CD4-positive, alpha-beta T cell (primary cell): Measurements from ENCODE around the gene SPART. TPM values are rescaled to one million over a fixed set of nuclear protein-coding genes. Genes with fewer than 3 reads are reported as not detected.
A peak's percentile ranks its signal among the peaks of the same experiment; 100 is the strongest.

ENCODE experiments used
- ATAC-seq: fragments of 200-7000 bp; cut with Tn5 transposase; one replicate; pipeline ENCODE4 v1.10.0; 2022; ENCODE audit warnings: mild to moderate bottlenecking; ENCODE audit not compliant: poor library complexity
- CTCF ChIA-PET: fragments of 350-600 bp; sonication (Branson Sonifier 250); formaldehyde crosslinking; loops from one replicate; lab custom pipeline; 2021; ENCODE audit warnings: antibody characterized with exemption, inconsistent platforms; lab: Charles Lee
- POLR2A ChIA-PET: fragments of 350-600 bp; sonication (Branson Sonifier 250); formaldehyde crosslinking; loops from one replicate; lab custom pipeline; 2021; ENCODE audit warnings: antibody characterized with exemption, inconsistent platforms; lab: Charles Lee
- DNase-seq, 14 experiments: peaks; one replicate each; pipeline ENCODE4 v3.0.0-alpha.2; 2013 to 2020; ENCODE audit warnings: mixed read lengths in 2 of 14
- H3K27ac ChIP-seq, 2 donors: one replicate each; pipeline versions ENCODE4 v1.5.1 to v1.7.0; 2013; ENCODE audit warnings: low read length in 2 of 2, low read depth in 1 of 2, mild to moderate bottlenecking in 1 of 2
- H3K27me3 ChIP-seq, 2 experiments: 1 replicate in 1 of 2; 2 replicates in 1 of 2; pipeline versions ENCODE4 v1.6.1 to v1.7.0; 2013; ENCODE audit warnings: low read length in 2 of 2, control low read depth in 1 of 2, mild to moderate bottlenecking in 1 of 2, moderate library complexity in 1 of 2; ENCODE audit not compliant: insufficient read depth in 2 of 2, control insufficient read depth in 1 of 2
- H3K36me3 ChIP-seq: one replicate; pipeline ENCODE4 v1.6.1; 2013; ENCODE audit warnings: low read length, control low read depth; ENCODE audit not compliant: insufficient read depth
- H3K4me1 ChIP-seq: one replicate; pipeline ENCODE4 v1.6.1; 2013; ENCODE audit warnings: low read length, control low read depth; ENCODE audit not compliant: insufficient read depth
- H3K4me3 ChIP-seq: one replicate; pipeline ENCODE4 v1.5.1; 2013; ENCODE audit warnings: mild to moderate bottlenecking, low read length, moderate library complexity
- H3K9me3 ChIP-seq, 2 experiments: 1 replicate in 1 of 2; 2 replicates in 1 of 2; pipeline versions ENCODE4 v1.6.1 to v1.7.0; 2013; ENCODE audit warnings: low read length in 2 of 2, mild to moderate bottlenecking in 2 of 2, control low read depth in 1 of 2, moderate library complexity in 1 of 2; ENCODE audit not compliant: control insufficient read depth in 1 of 2, insufficient read depth in 1 of 2
- H3K27ac Mint-ChIP-seq: one replicate; pipeline ENCODE4 v1.8.0; 2020; ENCODE audit warnings: mixed read lengths
- H3K27me3 Mint-ChIP-seq: one replicate; pipeline ENCODE4 v1.8.0; 2021; ENCODE audit warnings: mixed read lengths
- H3K36me3 Mint-ChIP-seq: one replicate; pipeline ENCODE4 v1.8.0; 2021; ENCODE audit warnings: low read depth, mixed read lengths
- H3K4me1 Mint-ChIP-seq: one replicate; pipeline ENCODE4 v1.8.0; 2021; ENCODE audit warnings: low read depth, mixed read lengths
- H3K4me3 Mint-ChIP-seq: one replicate; pipeline ENCODE4 v1.8.0; 2020; ENCODE audit warnings: mild to moderate bottlenecking, mixed read lengths
- H3K9me3 Mint-ChIP-seq: one replicate; pipeline ENCODE4 v1.8.0; 2020; ENCODE audit warnings: mixed read lengths
- intact Hi-C, 2 experiments: fragments of 100-400 bp; cut with DNase I in 1 of 2; cut with micrococcal nuclease in 1 of 2; formaldehyde crosslinking; loops; one replicate each; pipeline versions ENCODE4 v1.15.1 to v1.9.0; 2023 to 2025; cut with DNase I, micrococcal nuclease
- total RNA-seq, 174 experiments: library from RNA in 2 of 174; stranded (reverse) in 2 of 174; gene quantifications; one replicate each; pipeline ENCODE4 v1.2.3 and lab custom pipeline; 2021 to 2026
- TF ChIP-seq, protein P1 (sequence below): fragments of 200-600 bp; IDR thresholded peaks from one replicate; pipeline ENCODE4 v1.8.0; 2022; ENCODE audit warnings: antibody characterized with exemption, mild to moderate bottlenecking

SPART gene
- total RNA-seq, 2 experiments from 2014 or later, result 22.0 to 22.9 TPM

- Histone ChIP-seq H3K4me1 (peaks cover 20% of the 10 kb centered on the region), H3K27ac (peak overlapping the region; percentile 77 to 96), H3K4me3 (peak overlapping the region; percentile 84), H3K27me3 (no peaks in the 10 kb centered on the region), H3K9me3 (no peaks in the 10 kb centered on the region), H3K36me3 (no peaks in the 10 kb centered on the region)
- Mint-ChIP-seq H3K27ac (peak overlapping the region; percentile 100), H3K27me3 (peaks cover 18% of the 10 kb centered on the region), H3K4me1 (peaks cover 48% of the 10 kb centered on the region), H3K4me3 (peak overlapping the region; percentile 99), H3K9me3 (no peaks in the 10 kb centered on the region), H3K36me3 (peaks cover 18% of the 10 kb centered on the region)
- POLR2A ChIA-PET, result interaction anchor here (0.6 to 1.8 kb wide), 5 partner anchors 23 to 655 kb away, joined by 3 to 12 read pairs (median 4); partner anchors contain the start of genes ALG5 and EXOSC8
- TF ChIP-seq, protein P1, sequence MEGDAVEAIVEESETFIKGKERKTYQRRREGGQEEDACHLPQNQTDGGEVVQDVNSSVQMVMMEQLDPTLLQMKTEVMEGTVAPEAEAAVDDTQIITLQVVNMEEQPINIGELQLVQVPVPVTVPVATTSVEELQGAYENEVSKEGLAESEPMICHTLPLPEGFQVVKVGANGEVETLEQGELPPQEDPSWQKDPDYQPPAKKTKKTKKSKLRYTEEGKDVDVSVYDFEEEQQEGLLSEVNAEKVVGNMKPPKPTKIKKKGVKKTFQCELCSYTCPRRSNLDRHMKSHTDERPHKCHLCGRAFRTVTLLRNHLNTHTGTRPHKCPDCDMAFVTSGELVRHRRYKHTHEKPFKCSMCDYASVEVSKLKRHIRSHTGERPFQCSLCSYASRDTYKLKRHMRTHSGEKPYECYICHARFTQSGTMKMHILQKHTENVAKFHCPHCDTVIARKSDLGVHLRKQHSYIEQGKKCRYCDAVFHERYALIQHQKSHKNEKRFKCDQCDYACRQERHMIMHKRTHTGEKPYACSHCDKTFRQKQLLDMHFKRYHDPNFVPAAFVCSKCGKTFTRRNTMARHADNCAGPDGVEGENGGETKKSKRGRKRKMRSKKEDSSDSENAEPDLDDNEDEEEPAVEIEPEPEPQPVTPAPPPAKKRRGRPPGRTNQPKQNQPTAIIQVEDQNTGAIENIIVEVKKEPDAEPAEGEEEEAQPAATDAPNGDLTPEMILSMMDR, result no peak
- intact Hi-C loops, result loop anchor here (1.0 to 10.0 kb wide), 7 partner anchors 391 to 2002 kb away; partner anchors contain the start of genes RFXAP (in 2 of the 2), ALG5 (in 1 of the 2), EXOSC8 (in 1 of the 2) and UFM1 (in 1 of the 2)
- CTCF ChIA-PET, result interaction anchor here (1.2 kb wide), 1 partner anchor 16 kb away, joined by 4 read pairs; no protein-coding TSS in a partner anchor
- peak; percentile 32 for ATAC-seq
- DNase-seq, result peak; percentile 4 to 83 (median 26)
These were observed 564 bp downstream of the SPART start for GRCh38 chr13:36345438-36346221.

DNA sequence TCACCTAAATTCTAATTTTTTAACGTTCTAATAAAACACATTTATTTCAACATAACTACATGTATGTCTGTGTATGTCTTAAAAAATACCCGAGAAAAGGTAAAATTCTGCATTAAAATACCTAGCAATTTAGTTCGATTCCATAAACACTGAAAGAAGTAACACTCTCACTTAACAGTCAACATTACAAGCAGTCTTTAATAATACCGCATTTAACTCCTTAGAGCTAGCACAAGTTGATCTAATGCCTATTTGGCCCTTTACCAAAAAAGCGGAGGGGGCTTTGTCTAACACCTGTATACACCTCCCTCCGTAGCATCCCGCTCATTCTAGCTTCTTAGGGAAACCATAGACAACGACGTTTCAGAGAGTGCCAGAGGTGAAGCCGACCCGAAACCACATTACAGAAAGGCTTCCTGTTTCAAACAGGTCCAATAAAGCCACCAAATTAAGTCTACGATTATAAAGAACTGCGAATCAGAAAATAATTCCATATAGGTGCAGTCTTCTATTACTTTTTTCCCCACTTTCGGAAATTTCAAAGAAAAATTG is 1.2 kb downstream of the SPART start:
- Histone ChIP-seq H3K9me3 (no peaks in the 10 kb centered on the region), H3K4me3 (peak overlapping the region; percentile 84), H3K4me1 (peaks cover 20% of the 10 kb centered on the region), H3K36me3 (no peaks in the 10 kb centered on the region), H3K27me3 (no peaks in the 10 kb centered on the region), H3K27ac (peak overlapping the region; percentile 10 to 96)
- Mint-ChIP-seq H3K27ac (peak overlapping the region; percentile 100), H3K36me3 (peaks cover 18% of the 10 kb centered on the region), H3K27me3 (peaks cover 18% of the 10 kb centered on the region), H3K4me3 (peak overlapping the region; percentile 99), H3K4me1 (peaks cover 50% of the 10 kb centered on the region), H3K9me3 (no peaks in the 10 kb centered on the region)
- ChIA-PET POLR2A (interaction anchor here (0.6 to 1.4 kb wide), 4 partner anchors 23 to 655 kb away, joined by 3 to 4 read pairs (median 3); partner anchors contain the start of gene EXOSC8), CTCF (no interaction called here)
- DNase-seq (peak in 7 of 14 experiments; percentile 2 to 69 (median 22)), ATAC-seq (peak; percentile 18)
- TF ChIP-seq, protein P1, result no peak
- intact Hi-C loops, result loop anchor here (5.0 to 10.0 kb wide), 5 partner anchors 472 to 2002 kb away; partner anchors contain the start of genes ALG5 (in 1 of the 2), EXOSC8 (in 1 of the 2), RFXAP (in 1 of the 2) and UFM1 (in 1 of the 2)

GRCh38 chr13:36344173-36344572 is 2.0 kb downstream of the SPART start:
- CTCF ChIA-PET, result no interaction called here
- TF ChIP-seq, protein P1, result no peak
- Mint-ChIP-seq H3K27ac (peak overlapping the region; percentile 76), H3K9me3 (no peaks in the 10 kb centered on the region), H3K36me3 (peaks cover 18% of the 10 kb centered on the region), H3K27me3 (peaks cover 18% of the 10 kb centered on the region), H3K4me1 (peaks cover 55% of the 10 kb centered on the region), H3K4me3 (peak overlapping the region; percentile 99)
- POLR2A ChIA-PET, result no interaction called here
- H3K9me3 ChIP-seq, result no peaks in the 10 kb centered on the region
- H3K4me1 ChIP-seq, result peaks cover 20% of the 10 kb centered on the region
- H3K27ac ChIP-seq, result no peak overlapping the region
- no peak overlapping the region for H3K4me3 ChIP-seq
- DNase-seq (peak in 2 of 14 experiments; percentile 18 to 20), ATAC-seq (no peak)
- intact Hi-C loops, result loop anchor here in 1 of 2 experiments (10.0 kb wide), 1 partner anchor 661 kb away; the partner anchor contains the start of gene EXOSC8
- H3K36me3 ChIP-seq, result no peaks in the 10 kb centered on the region
- no peaks in the 10 kb centered on the region for H3K27me3 ChIP-seq
